HG02610 (cell line): ENCODE data around the gene PRSS21.

ENCODE experiments used
- ATAC-seq: cut with Tn5 transposase; IDR thresholded peaks from one replicate; pipeline ENCODE4 v1.9.1; 2021; ENCODE audit warnings: mild to moderate bottlenecking, moderate library complexity; ENCODE audit not compliant: unreplicated experiment

Gene PRSS21

GRCh38 chr16:2816751-2817339 is at the start of gene PRSS21:
Gene PRSS21 (plus strand): TSS chr16:2817237. CDS start chr16:2817269, 32 bp downstream.
- ATAC-seq = no peak

- no peak for ATAC-seq
Measured at GRCh38 chr16:2767891-2768290, 49.1 kb upstream of the PRSS21 start.

- no peak for ATAC-seq
Measured at GRCh38 chr16:2768403-2769089, 48.5 kb upstream of the PRSS21 start.

- no peak for ATAC-seq
Measured at GRCh38 chr16:2769100-2769529, 47.9 kb upstream of the PRSS21 start.

- ATAC-seq = no peak
Measured at GRCh38 chr16:2769675-2770056, 47.4 kb upstream of the PRSS21 start.

GRCh38 chr16:2770057-2770951 is 46.7 kb upstream of the PRSS21 start:
- no peak for ATAC-seq

GRCh38 chr16:2771496-2772402 is 45.3 kb upstream of the PRSS21 start:
- no peak for ATAC-seq

- ATAC-seq = no peak
Measured at GRCh38 chr16:2773188-2773968, 43.7 kb upstream of the PRSS21 start.

GRCh38 chr16:2774161-2774891 is 42.7 kb upstream of the PRSS21 start:
- no peak for ATAC-seq

- no peak for ATAC-seq
Measured at GRCh38 chr16:2775131-2775716, 41.8 kb upstream of the PRSS21 start.

- ATAC-seq = no peak
Measured at GRCh38 chr16:2775765-2776499, 41.1 kb upstream of the PRSS21 start.

GRCh38 chr16:2776500-2777139 is 40.4 kb upstream of the PRSS21 start:
- ATAC-seq = peak; percentile 22

GRCh38 chr16:2777231-2777902 is 39.7 kb upstream of the PRSS21 start, which contains the start of gene ELOB:
Gene ELOB (minus strand): TSS chr16:2777280. CDS start chr16:2777239, 41 bp downstream.
- peak; percentile 76 for ATAC-seq

GRCh38 chr16:2777903-2778629 is 39.0 kb upstream of the PRSS21 start:
- ATAC-seq = no peak

GRCh38 chr16:2778630-2778958 is 38.4 kb upstream of the PRSS21 start:
- no peak for ATAC-seq

- ATAC-seq = no peak
Measured at GRCh38 chr16:2779151-2779920, 37.7 kb upstream of the PRSS21 start.
